DOHH2 (cell line): Measurements from ENCODE around the gene MRPL1.

Experiments used
- EZH2phosphoT487 ChIP-seq: fragments of 200-600 bp; sonication (generic); IDR thresholded peaks from 2 replicates; pipeline ENCODE4 v1.6.1; 2017; ENCODE audit warnings: borderline replicate concordance, mild to moderate bottlenecking, antibody characterized with exemption, low read length, moderate library complexity, mixed read lengths
- TF ChIP-seq, protein P1 (sequence below): fragments of 200-600 bp; sonication (generic); IDR thresholded peaks from one replicate; pipeline ENCODE4 v1.5.1; 2014; ENCODE audit warnings: antibody characterized with exemption, mild to moderate bottlenecking, low read depth, low read length; ENCODE audit not compliant: poor library complexity, severe bottlenecking

DNA sequence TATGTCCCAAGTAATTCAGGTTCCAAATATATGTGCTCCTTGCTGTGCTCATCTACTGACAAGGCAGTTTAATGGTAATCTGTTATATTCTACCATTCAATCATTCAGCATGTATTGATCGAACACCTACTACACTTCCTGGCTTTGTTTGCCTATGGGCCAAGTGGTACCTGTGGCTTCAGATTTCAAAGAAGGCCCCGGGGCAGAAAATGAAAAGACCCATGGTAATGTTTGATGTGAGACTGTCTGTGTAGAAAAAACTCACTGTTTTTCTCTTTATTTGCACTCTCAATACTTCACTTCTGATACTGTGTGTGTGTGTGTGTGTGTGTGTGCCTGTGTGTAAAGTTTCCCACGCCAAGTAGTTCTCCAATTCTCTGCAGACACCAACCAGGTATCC is 133.4 kb downstream of the MRPL1 start:
- TF ChIP-seq, protein P1, sequence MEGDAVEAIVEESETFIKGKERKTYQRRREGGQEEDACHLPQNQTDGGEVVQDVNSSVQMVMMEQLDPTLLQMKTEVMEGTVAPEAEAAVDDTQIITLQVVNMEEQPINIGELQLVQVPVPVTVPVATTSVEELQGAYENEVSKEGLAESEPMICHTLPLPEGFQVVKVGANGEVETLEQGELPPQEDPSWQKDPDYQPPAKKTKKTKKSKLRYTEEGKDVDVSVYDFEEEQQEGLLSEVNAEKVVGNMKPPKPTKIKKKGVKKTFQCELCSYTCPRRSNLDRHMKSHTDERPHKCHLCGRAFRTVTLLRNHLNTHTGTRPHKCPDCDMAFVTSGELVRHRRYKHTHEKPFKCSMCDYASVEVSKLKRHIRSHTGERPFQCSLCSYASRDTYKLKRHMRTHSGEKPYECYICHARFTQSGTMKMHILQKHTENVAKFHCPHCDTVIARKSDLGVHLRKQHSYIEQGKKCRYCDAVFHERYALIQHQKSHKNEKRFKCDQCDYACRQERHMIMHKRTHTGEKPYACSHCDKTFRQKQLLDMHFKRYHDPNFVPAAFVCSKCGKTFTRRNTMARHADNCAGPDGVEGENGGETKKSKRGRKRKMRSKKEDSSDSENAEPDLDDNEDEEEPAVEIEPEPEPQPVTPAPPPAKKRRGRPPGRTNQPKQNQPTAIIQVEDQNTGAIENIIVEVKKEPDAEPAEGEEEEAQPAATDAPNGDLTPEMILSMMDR, result no peak
- no peak for TF ChIP-seq EZH2phosphoT487
